HG03521 (cell line): ENCODE data around the gene ITPR1.
A peak's percentile ranks its signal among the peaks of the same experiment; 100 is the strongest.

Source experiments
- ATAC-seq: cut with Tn5 transposase; IDR thresholded peaks from one replicate; pipeline ENCODE4 v1.9.1; 2021; ENCODE audit warnings: mild to moderate bottlenecking, moderate library complexity; ENCODE audit not compliant: unreplicated experiment

ITPR1 gene

GRCh38 chr3:4864503-4864902, 371.4 kb downstream of the ITPR1 start:
- ATAC-seq = no peak

GRCh38 chr3:4865714-4866113, 372.6 kb downstream of the ITPR1 start:
- ATAC-seq = no peak

GRCh38 chr3:4866866-4867265, 373.7 kb downstream of the ITPR1 start:
- ATAC-seq = no peak

- no peak for ATAC-seq
Observed at GRCh38 chr3:4877173-4877787, 384.1 kb downstream of the ITPR1 start.

GRCh38 chr3:4880850-4881249, 387.7 kb downstream of the ITPR1 start:
- no peak for ATAC-seq

- ATAC-seq = no peak
Observed at GRCh38 chr3:4882548-4882947, 389.4 kb downstream of the ITPR1 start.

- ATAC-seq = no peak
Observed at GRCh38 chr3:4883011-4883410, 389.9 kb downstream of the ITPR1 start.

GRCh38 chr3:4884888-4885287, 391.7 kb downstream of the ITPR1 start:
- no peak for ATAC-seq

GRCh38 chr3:4885316-4885715, 392.2 kb downstream of the ITPR1 start:
- no peak for ATAC-seq

- no peak for ATAC-seq
Observed at GRCh38 chr3:4886448-4886847, 393.3 kb downstream of the ITPR1 start.

- no peak for ATAC-seq
Observed at GRCh38 chr3:4887177-4887576, 394.0 kb downstream of the ITPR1 start.

GRCh38 chr3:4888913-4889846, 396.0 kb downstream of the ITPR1 start:
- peak; percentile 65 for ATAC-seq

GRCh38 chr3:4889896-4890295, 396.7 kb downstream of the ITPR1 start:
- ATAC-seq = no peak

GRCh38 chr3:4894891-4895530, 401.9 kb downstream of the ITPR1 start:
- no peak for ATAC-seq

GRCh38 chr3:4895838-4896237, 402.7 kb downstream of the ITPR1 start:
- ATAC-seq = no peak
